ENCODE results near the gene IL27RA.
A peak's percentile ranks its signal among the peaks of the same experiment; 100 is the strongest.
"Not testable (repeated sequence)": the region's sequence is repeated elsewhere in the genome, so short reads cannot be mapped to it uniquely, and the experiment has no call there.

The IL27RA gene

GRCh38 chr19:14022469-14022868 lies 9.1 kb upstream of the IL27RA start:
- Histone ChIP-seq H3K4me3 (no peak overlapping the region), H3K27ac (no peak overlapping the region)

- no peak overlapping the region for H3K4me3 ChIP-seq
- peak overlapping the region in 4 of 21 experiments; percentile 0 to 43 (median 30) for H3K27ac ChIP-seq
Observed at GRCh38 chr19:14023404-14024235, 7.9 kb upstream of the IL27RA start.

DNA sequence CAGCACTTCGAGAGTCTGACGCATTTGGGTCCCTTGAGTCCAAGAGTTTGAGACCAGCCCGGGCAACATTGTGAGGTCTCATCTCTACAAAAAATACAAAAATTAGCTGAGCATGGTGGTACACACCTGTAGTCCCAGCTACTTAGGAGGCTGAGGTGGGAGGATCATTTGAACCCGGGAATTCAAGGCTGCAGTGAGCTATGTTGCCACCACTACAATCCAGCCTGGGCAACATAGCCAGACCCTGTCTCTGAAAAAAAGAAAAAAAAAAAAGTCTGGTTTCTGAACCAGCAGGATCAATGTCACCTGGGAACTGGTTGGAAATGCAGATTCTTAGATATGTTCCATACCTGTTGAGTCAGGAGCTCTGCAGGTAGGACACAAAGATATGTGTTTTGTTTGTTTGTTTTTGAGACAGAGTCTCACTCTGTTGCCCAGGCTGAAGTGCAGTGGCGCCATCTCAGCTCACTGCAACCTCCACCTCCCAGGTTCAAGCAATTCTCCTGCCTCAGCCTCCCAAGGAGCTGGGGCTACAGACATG lies 4.8 kb upstream of the IL27RA start:
- H3K4me3 ChIP-seq = not testable (repeated sequence)

GRCh38 chr19:14027856-14028450 lies 3.6 kb upstream of the IL27RA start, which contains the start of gene RLN3:
Gene RLN3, plus strand, starts transcription at chr19:14028148. Its CDS starts 57 bp downstream, at chr19:14028205.
- no peak within 1 kb of the TSS for H3K27ac ChIP-seq
- no peak within 1 kb of the TSS for H3K4me3 ChIP-seq

More for the DNA sequence above, 4.8 kb upstream of the IL27RA start:
- H3K27ac ChIP-seq = not testable (repeated sequence)

- no peak overlapping the region for H3K4me3 ChIP-seq
- no peak overlapping the region for H3K27ac ChIP-seq
Observed at GRCh38 chr19:14028901-14029300, 2.7 kb upstream of the IL27RA start.

DNA sequence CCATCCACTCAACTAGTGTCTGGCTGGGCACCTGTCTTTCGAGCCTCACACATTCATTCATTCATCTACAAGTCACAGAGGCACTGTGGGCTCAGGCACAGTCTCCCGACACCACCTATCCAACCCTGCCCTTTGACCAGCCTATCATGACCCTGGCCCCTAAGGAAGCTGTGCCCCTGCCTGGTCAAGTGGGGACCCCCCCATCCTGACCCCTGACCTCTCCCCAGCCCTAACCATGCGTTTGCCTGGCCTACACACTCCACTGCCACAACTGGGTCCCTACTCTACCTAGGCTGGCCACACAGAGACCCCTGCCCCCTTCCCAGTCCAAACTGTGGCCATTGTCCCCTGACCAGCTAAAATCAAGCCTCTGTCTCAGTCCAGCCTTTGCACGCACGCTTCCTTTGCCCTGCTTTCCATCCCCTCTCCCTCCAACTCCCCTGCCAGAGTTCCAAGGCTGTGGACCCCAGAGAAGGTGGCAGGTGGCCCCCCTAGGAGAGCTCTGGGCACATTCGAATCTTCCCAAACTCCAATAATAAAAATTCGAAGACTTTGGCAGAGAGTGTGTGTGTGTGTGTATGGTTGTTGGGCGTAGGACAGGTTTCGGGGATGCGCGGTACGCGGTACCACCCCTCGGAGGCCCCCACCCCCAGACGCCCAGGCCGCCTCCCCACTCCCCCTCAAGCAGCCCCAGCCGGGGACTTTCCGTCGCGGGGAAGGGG lies 404 bp upstream of the IL27RA start:
- H3K4me3 ChIP-seq = peak overlapping the region; percentile 51 to 64 (median 58)
- H3K27ac ChIP-seq = peak overlapping the region in 20 of 21 experiments; percentile 28 to 97 (median 86)

- Histone ChIP-seq H3K4me3 (no peak overlapping the region), H3K27ac (no peak overlapping the region)
Observed at GRCh38 chr19:14033946-14034345, 2.4 kb downstream of the IL27RA start.

GRCh38 chr19:14035159-14035558 lies 3.6 kb downstream of the IL27RA start:
- not testable (repeated sequence) for H3K27ac ChIP-seq, H3K4me3 ChIP-seq

DNA sequence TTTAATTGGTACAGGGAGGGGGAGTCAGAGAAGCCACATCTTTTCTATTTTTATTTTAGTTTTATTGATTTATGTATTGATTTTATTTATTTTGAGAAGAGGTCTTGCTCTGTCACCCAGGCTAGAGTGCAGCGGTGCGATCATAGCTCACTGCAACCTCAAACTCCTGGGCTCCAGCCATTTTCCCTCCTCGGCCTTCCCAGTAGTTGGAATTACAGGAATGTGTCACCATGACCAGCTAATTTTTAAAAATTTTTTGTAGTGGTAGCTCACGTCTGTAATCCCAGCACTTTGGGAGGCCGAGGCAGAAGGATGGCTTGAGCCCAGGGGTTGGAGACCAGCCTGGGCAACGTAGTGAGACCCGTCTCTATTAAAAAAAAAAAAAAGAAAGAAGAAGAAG lies 4.1 kb downstream of the IL27RA start:
- H3K4me3 ChIP-seq = no peak overlapping the region
- H3K27ac ChIP-seq = no peak overlapping the region

GRCh38 chr19:14039181-14039580 lies 7.6 kb downstream of the IL27RA start:
- Histone ChIP-seq H3K4me3 (no peak overlapping the region), H3K27ac (no peak overlapping the region)

GRCh38 chr19:14042659-14043608 lies 11.4 kb downstream of the IL27RA start:
- peak overlapping the region in 9 of 21 experiments; percentile 5 to 73 (median 39) for H3K27ac ChIP-seq

DNA sequence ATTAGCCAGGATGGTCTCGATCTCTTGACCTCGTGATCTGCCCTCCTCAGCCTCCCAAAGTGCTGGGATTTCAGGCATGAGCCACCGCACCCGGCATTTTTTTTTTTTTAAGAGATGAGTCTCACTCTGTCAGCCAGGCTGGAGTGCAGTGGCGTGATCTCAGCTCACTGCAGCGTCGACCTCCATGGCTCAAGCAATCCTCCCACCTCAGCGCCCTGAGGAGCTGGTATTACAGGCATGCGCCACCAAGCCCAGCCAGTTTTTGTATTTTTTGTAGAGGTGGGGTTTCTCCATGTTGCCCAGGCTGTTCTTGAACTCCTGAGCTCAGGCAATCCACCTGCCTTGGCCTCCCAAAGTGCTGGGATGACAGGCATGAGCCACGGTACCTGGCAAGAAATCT lies 16.3 kb downstream of the IL27RA start:
- not testable (repeated sequence) for H3K4me3 ChIP-seq, H3K27ac ChIP-seq

More at GRCh38 chr19:14042659-14043608, 11.4 kb downstream of the IL27RA start:
- not testable (repeated sequence) for H3K4me3 ChIP-seq

DNA sequence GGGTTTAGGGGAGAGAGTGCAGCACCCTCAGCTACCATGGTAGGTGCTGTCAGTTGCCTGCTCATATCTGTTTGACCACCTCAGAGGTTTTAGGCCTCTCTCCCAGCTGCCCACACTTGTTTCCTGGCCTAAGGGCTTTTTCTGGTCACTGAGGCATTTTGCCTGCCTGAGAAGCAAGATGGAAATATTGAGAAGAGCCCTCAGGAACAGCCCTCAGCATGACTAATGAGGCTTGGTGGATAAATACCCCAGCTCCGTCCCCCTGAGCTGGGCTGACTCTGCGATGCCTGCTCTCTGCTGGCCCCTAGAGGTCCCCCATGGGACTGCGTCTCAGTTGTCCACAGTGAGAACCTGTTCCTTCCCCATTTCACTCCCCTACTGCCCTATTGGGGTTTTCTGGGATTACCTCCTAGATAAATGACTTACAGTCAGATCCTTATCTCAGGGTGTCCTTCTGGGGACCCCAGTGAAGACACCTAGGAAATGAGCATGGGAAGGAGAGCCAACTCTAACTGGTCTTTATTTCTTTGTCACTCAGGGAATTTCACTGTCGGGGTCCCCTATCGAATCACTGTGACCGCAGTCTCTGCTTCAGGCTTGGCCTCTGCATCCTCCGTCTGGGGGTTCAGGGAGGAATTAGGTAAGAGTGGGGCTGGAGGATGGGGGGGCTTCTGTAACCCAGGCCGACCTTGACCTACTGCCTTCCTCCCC lies 17.0 kb downstream of the IL27RA start:
- H3K4me3 ChIP-seq = no peak overlapping the region
- H3K27ac ChIP-seq = no peak overlapping the region

GRCh38 chr19:14050512-14050911 lies 18.9 kb downstream of the IL27RA start:
- Histone ChIP-seq H3K4me3 (no peak overlapping the region), H3K27ac (no peak overlapping the region)

GRCh38 chr19:14050961-14051360 lies 19.4 kb downstream of the IL27RA start:
- not testable (repeated sequence) for H3K27ac ChIP-seq, H3K4me3 ChIP-seq

- no peak overlapping the region for H3K4me3 ChIP-seq
- H3K27ac ChIP-seq = no peak overlapping the region
Observed at GRCh38 chr19:14051980-14052379, 20.4 kb downstream of the IL27RA start.

GRCh38 chr19:14052470-14052869 lies 20.9 kb downstream of the IL27RA start:
- Histone ChIP-seq H3K4me3 (no peak overlapping the region), H3K27ac (no peak overlapping the region)

GRCh38 chr19:14053032-14053431 lies 21.5 kb downstream of the IL27RA start:
- H3K27ac ChIP-seq = no peak overlapping the region
- no peak overlapping the region for H3K4me3 ChIP-seq

All from skin epidermis (tissue), 12 donors.